H1 (cell line): ENCODE results near the gene ZNF606. TPM values are rescaled to one million over a fixed set of nuclear protein-coding genes. Genes with fewer than 3 reads are reported as not detected.
A peak's percentile ranks its signal among the peaks of the same experiment; 100 is the strongest.

Experiments
- CTCF ChIA-PET: fragments of 300-600 bp; sonication (Branson Sonifier 250); formaldehyde crosslinking; loops from one replicate; lab custom pipeline; 2021; ENCODE audit not compliant: partially characterized antibody; lab: Charles Lee
- POLR2A ChIA-PET: fragments of 300-600 bp; sonication (Branson Sonifier 250); formaldehyde crosslinking; loops from one replicate; lab custom pipeline; 2021; ENCODE audit warnings: inconsistent platforms; ENCODE audit not compliant: partially characterized antibody; lab: Charles Lee
- DNase-seq, 2 experiments: peaks; one replicate each; pipeline versions ENCODE4 v3.0.0 to v3.0.0-alpha.2; 2010 to 2022; ENCODE audit warnings: low spot score in 2 of 2, low read depth in 1 of 2, mixed read lengths in 1 of 2
- FAIRE-seq: peaks from 2 replicates; lab custom pipeline; 2011; peaks lifted over from hg19 to GRCh38; lab: Jason Lieb, UNC
- H2AFZ ChIP-seq: 2 replicates; pipeline ENCODE4 v1.8.1; 2012; ENCODE audit warnings: low read length, inconsistent platforms
- H2AK5ac ChIP-seq: 2 replicates; pipeline ENCODE4 v1.6.1; 2013; ENCODE audit warnings: low read depth, low read length
- H2BK120ac ChIP-seq: replicated peaks from 2 replicates; pipeline ENCODE3; 2013; ENCODE audit warnings: low read depth, low read length, inconsistent platforms
- H2BK12ac ChIP-seq: 2 replicates; pipeline ENCODE4 v1.6.1; 2013; ENCODE audit warnings: low read depth, low read length
- H2BK15ac ChIP-seq: 2 replicates; pipeline ENCODE4 v1.6.1; 2013; ENCODE audit warnings: low read length
- H2BK20ac ChIP-seq: 2 replicates; pipeline ENCODE4 v1.6.1; 2013; ENCODE audit warnings: low read length
- H2BK5ac ChIP-seq: 2 replicates; pipeline ENCODE4 v1.6.1; 2013; ENCODE audit warnings: low read depth, low read length
- H3K14ac ChIP-seq: 2 replicates; pipeline ENCODE4 v1.6.1; 2013; ENCODE audit warnings: inconsistent platforms; ENCODE audit not compliant: insufficient read length
- H3K18ac ChIP-seq: 2 replicates; pipeline ENCODE4 v1.6.1; 2013; ENCODE audit warnings: low read length; ENCODE audit errors: extremely low read depth
- H3K23ac ChIP-seq: 2 replicates; pipeline ENCODE4 v1.6.1; 2013; ENCODE audit warnings: inconsistent platforms; ENCODE audit not compliant: insufficient read length
- H3K23me2 ChIP-seq: 2 replicates; pipeline ENCODE4 v1.6.1; 2013; ENCODE audit warnings: low read depth, low read length
- H3K27ac ChIP-seq: 2 replicates; pipeline ENCODE4 v1.6.1; 2011; ENCODE audit warnings: low read depth, low read length, inconsistent platforms
- H3K27me3 ChIP-seq, 4 experiments: replicated peaks in 1 of 4; 1 replicate in 1 of 4; 2 replicates in 3 of 4; pipeline versions ENCODE4 v1.6.1 to v1.8.1; 2011 to 2013; ENCODE audit warnings: low read length in 3 of 4, mild to moderate bottlenecking in 3 of 4, inconsistent platforms in 2 of 4, mixed read lengths in 2 of 4, moderate library complexity in 1 of 4; ENCODE audit not compliant: control insufficient read depth in 3 of 4, insufficient read depth in 3 of 4; ENCODE audit errors: extremely low read depth in 1 of 4
- H3K36me3 ChIP-seq, 4 experiments: 2 replicates each; pipeline versions ENCODE4 v1.6.1 to v1.8.1; 2011 to 2013; ENCODE audit warnings: mild to moderate bottlenecking in 4 of 4, low read length in 3 of 4, moderate library complexity in 2 of 4, control low read depth in 1 of 4, inconsistent platforms in 1 of 4; ENCODE audit not compliant: insufficient read depth in 4 of 4, control insufficient read depth in 2 of 4
- H3K4ac ChIP-seq: replicated peaks from 2 replicates; pipeline ENCODE3; 2013; ENCODE audit warnings: low read length, low read depth, mixed read lengths, inconsistent platforms; ENCODE audit not compliant: insufficient read length
- H3K4me1 ChIP-seq, 4 experiments: replicated peaks in 1 of 4; 1 replicate in 1 of 4; 2 replicates in 3 of 4; pipeline versions ENCODE4 v1.6.1 to v1.8.1; 2011 to 2013; ENCODE audit warnings: low read length in 3 of 4, inconsistent platforms in 2 of 4, mixed read lengths in 1 of 4; ENCODE audit not compliant: insufficient read depth in 4 of 4, control insufficient read depth in 3 of 4
- H3K4me2 ChIP-seq, 2 experiments: 2 replicates each; pipeline versions ENCODE4 v1.6.1 to v1.8.1; 2011 to 2013; ENCODE audit warnings: low read depth in 2 of 2, low read length in 2 of 2, control low read depth in 1 of 2, inconsistent platforms in 1 of 2, mild to moderate bottlenecking in 1 of 2; ENCODE audit not compliant: insufficient read depth in 1 of 2
- H3K4me3 ChIP-seq, 4 experiments: fragments of 200-600, 300-600 bp in 1 of 4; sonication (generic), shearing (Covaris generic), sonication (Bioruptor Twin) in 1 of 4; 2 replicates each; pipeline versions ENCODE4 v1.5.1 to v1.8.1; 2011 to 2016; ENCODE audit warnings: low read length in 4 of 4, low read depth in 3 of 4, control low read depth in 2 of 4, inconsistent platforms in 2 of 4, mild to moderate bottlenecking in 2 of 4, mixed read lengths in 1 of 4, moderate library complexity in 1 of 4; ENCODE audit not compliant: insufficient read depth in 2 of 4; ENCODE audit errors: extremely low read depth in 1 of 4
- H3K56ac ChIP-seq: replicated peaks from 2 replicates; pipeline ENCODE3; 2013; ENCODE audit warnings: low read depth, mild to moderate bottlenecking, mixed read lengths, low read length, inconsistent platforms; ENCODE audit not compliant: insufficient read length
- H3K79me1 ChIP-seq: 2 replicates; pipeline ENCODE4 v1.6.1; 2013; ENCODE audit warnings: low read depth, low read length, control low read depth
- H3K79me2 ChIP-seq, 2 experiments: 2 replicates each; pipeline versions ENCODE4 v1.6.1 to v1.8.1; 2012 to 2013; ENCODE audit warnings: low read length in 2 of 2, mild to moderate bottlenecking in 2 of 2, inconsistent platforms in 1 of 2; ENCODE audit not compliant: insufficient read depth in 2 of 2, control insufficient read depth in 1 of 2
- H3K9ac ChIP-seq, 4 experiments: replicated peaks in 1 of 4; 1 replicate in 1 of 4; 2 replicates in 3 of 4; pipeline versions ENCODE4 v1.6.1 to v1.8.1; 2011 to 2013; ENCODE audit warnings: low read depth in 3 of 4, low read length in 3 of 4, control low read depth in 2 of 4, mild to moderate bottlenecking in 2 of 4, moderate library complexity in 2 of 4, inconsistent platforms in 1 of 4; ENCODE audit errors: extremely low read depth in 1 of 4
- H3K9me3 ChIP-seq, 2 experiments: 2 replicates each; pipeline versions ENCODE4 v1.6.1 to v1.8.1; 2012 to 2013; ENCODE audit warnings: mild to moderate bottlenecking in 2 of 2, moderate library complexity in 2 of 2, control low read depth in 1 of 2, inconsistent platforms in 1 of 2, low read depth in 1 of 2, low read length in 1 of 2, mixed read lengths in 1 of 2; ENCODE audit not compliant: insufficient read depth in 2 of 2
- H4K20me1 ChIP-seq, 2 experiments: replicated peaks in 1 of 2; 2 replicates each; pipeline versions ENCODE3 to v1.8.1; 2011 to 2013; ENCODE audit warnings: inconsistent platforms in 2 of 2, low read length in 2 of 2, mild to moderate bottlenecking in 1 of 2; ENCODE audit not compliant: insufficient read depth in 2 of 2, control insufficient read depth in 1 of 2
- H4K5ac ChIP-seq: 2 replicates; pipeline ENCODE4 v1.6.1; 2013; ENCODE audit warnings: low read length, low read depth, mixed read lengths, inconsistent platforms; ENCODE audit not compliant: insufficient read length
- H4K8ac ChIP-seq: 2 replicates; pipeline ENCODE4 v1.8.0; 2013; ENCODE audit warnings: mild to moderate bottlenecking, moderate library complexity, low read length, inconsistent platforms; ENCODE audit not compliant: insufficient read depth; ENCODE audit errors: extremely low read depth
- H4K91ac ChIP-seq: replicated peaks from 2 replicates; pipeline ENCODE3; 2013; ENCODE audit warnings: low read length, mixed read lengths, inconsistent platforms; ENCODE audit not compliant: insufficient read length
- CBX5 ChIP-seq: fragments of 300-800, 300-1000 bp; sonication (generic); IDR thresholded peaks from 2 replicates; pipeline ENCODE4 v1.7.1; 2016; ENCODE audit warnings: antibody characterized with exemption, low read length, low read depth
- CEBPB ChIP-seq: IDR thresholded peaks from 2 replicates; pipeline ENCODE4 v1.6.1; 2012; ENCODE audit warnings: low read depth, low read length
- EZH2 ChIP-seq: fragments of 200-600 bp; sonication (generic); IDR thresholded peaks from 2 replicates; pipeline ENCODE4 v1.7.1; 2012; ENCODE audit warnings: low read depth, mild to moderate bottlenecking, moderate library complexity, low read length, inconsistent platforms; ENCODE audit not compliant: severe bottlenecking
- HDAC6 ChIP-seq: IDR thresholded peaks from one replicate; pipeline ENCODE4 v1.7.1; 2012; ENCODE audit warnings: low read depth, mild to moderate bottlenecking, inconsistent platforms, low read length, moderate library complexity
- KDM1A ChIP-seq: fragments of 200-600, 300-600 bp; sonication (generic); IDR thresholded peaks from 2 replicates; pipeline ENCODE4 v1.7.1; 2016; ENCODE audit warnings: mild to moderate bottlenecking, low read length, borderline replicate concordance
- NRF1 ChIP-seq: IDR thresholded peaks from 2 replicates; pipeline ENCODE4 v1.6.1; 2011; ENCODE audit warnings: mild to moderate bottlenecking, low read depth, low read length, improper control_type of control experiment
- PHF8 ChIP-seq: fragments of 200-600 bp; sonication (generic); conservative IDR thresholded peaks from 2 replicates; pipeline ENCODE4 v1.7.1; 2012; ENCODE audit warnings: low read depth, mild to moderate bottlenecking, inconsistent platforms, low read length, moderate library complexity
- SAP30 ChIP-seq: fragments of 300-600 bp; sonication (generic); IDR thresholded peaks from 2 replicates; pipeline ENCODE4 v1.7.1; 2012; ENCODE audit warnings: low read length, moderate library complexity, mild to moderate bottlenecking, inconsistent platforms; ENCODE audit not compliant: insufficient read depth, insufficient replicate concordance
- SIN3A ChIP-seq, 2 experiments: IDR thresholded peaks in 1 of 2; conservative IDR thresholded peaks in 1 of 2; 2 replicates each; pipeline ENCODE4 v1.6.1; 2011 to 2012; ENCODE audit warnings: low read length in 2 of 2, improper control_type of control experiment in 1 of 2, low read depth in 1 of 2, mild to moderate bottlenecking in 1 of 2
- SIX5 ChIP-seq: IDR thresholded peaks from 2 replicates; pipeline ENCODE4 v1.6.1; 2011; ENCODE audit warnings: mild to moderate bottlenecking, low read depth, low read length
- SP4 ChIP-seq: IDR thresholded peaks from 2 replicates; pipeline ENCODE4 v1.6.1; 2012; ENCODE audit warnings: low read length, inconsistent platforms
- WGBS, 2 experiments: shearing (Covaris generic) in 1 of 2; methylation state at CpG; one replicate each; pipeline versions ENCODE4 v1.1.6 to v1.1.7; 2013 to 2015; ENCODE audit warnings: low lambda C conversion rate in 2 of 2, mixed read lengths in 2 of 2, inconsistent platforms in 1 of 2, low coverage in 1 of 2, missing lambda C conversion rate in 1 of 2; ENCODE audit not compliant: insufficient replicate concordance in 2 of 2, insufficient coverage in 1 of 2, insufficient read length in 1 of 2; ENCODE audit errors: extremely low coverage in 1 of 2, missing lambda C conversion rate in 1 of 2; 5-methylcytosine and 5-hydroxymethylcytosine counted together
- polyA plus RNA-seq, 7 experiments: library from polyadenylated mRNA; depleted of rRNA in 3 of 7; stranded (reverse) in 5 of 7; unstranded in 2 of 7; fragments of >200 nt in 5 of 7; fragments of 200-250 nt in 2 of 7; gene quantifications; 1 replicate in 5 of 7; 2 replicates in 1 of 7; 4 replicates in 1 of 7; pipeline versions ENCODE4 v1.2.1 to v1.2.3, GENCODE V29; 2011 to 2013; ENCODE audit warnings: missing spikeins in 2 of 7, mixed read lengths in 2 of 7
- total RNA-seq: library from RNA; stranded (reverse); fragmentation: NEBNext Ultra II Directional; extraction: Animal tissue kit (Norgen Biotek cat#: 25700); gene quantifications from 2 replicates; pipeline ENCODE4 v1.2.1, GENCODE V29; 2021

ZNF606 gene
- total and polyA plus RNA-seq, 2 of the 8 experiments (the other 6 are each of a cell fraction or from before 2014, with no cell fraction given), result 5.2 to 19.3 TPM

DNA sequence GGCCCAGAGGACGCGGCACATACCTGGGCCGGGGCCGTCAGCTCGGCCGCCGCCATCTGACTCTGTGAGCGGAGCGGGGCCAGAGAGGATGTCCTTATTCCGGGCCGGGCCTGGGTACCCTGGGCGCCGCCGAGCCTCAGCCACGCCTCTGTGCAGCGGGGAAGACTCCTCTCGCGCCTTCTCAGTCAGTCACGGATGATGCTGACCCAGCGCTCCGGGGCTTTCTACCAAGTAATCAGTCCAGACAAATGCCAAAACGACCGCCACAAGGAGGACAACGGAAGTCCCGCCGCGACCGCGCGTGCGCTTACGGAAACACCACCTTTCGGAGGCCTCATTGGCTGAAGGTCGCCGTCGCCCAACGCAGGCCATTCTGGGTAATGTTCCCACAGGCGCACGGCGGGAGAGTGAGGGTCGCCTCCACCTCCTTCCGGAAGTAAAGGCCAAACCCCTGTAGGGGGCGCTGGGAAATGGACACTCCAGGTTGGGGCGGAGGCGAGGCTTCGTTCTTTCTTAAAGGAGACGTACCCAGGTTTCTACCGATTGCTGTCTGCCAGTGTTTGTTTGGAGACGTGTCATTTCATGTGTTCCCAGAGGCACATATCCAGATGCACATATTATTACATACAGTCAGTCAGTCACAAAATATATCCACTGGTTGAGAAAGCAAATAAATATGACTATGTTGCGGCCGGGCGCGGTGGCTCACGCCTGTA lies 55.0 kb downstream of the ZNF606 start, which contains the start of gene ZNF256:
ZNF256 (minus strand) TSS at position 288 of the 716 bp plus-strand sequence; CDS start at position 56, 232 bp downstream.
- Histone ChIP-seq H3K27ac (peak within 1 kb of the TSS; percentile 67; the same call in 1 of the 2 replicates), H2BK120ac (no peak within 1 kb of the TSS), H3K4me3 (peak within 1 kb of the TSS; percentile 71 to 98 (median 88)), H4K8ac (peak within 1 kb of the TSS; percentile 96; the same call in 1 of the 2 replicates), H3K4me2 (peak within 1 kb of the TSS; percentile 98 to 99), H3K9ac (peak within 1 kb of the TSS; percentile 83 to 92 (median 86)), H3K18ac (peak within 1 kb of the TSS; percentile 4; the same call in 1 of the 2 replicates), H3K79me2 (peaks cover 29 to 49% of the 10 kb centered on the region in 2 experiments), H4K5ac (no peak within 1 kb of the TSS), H3K9me3 (peaks cover 25 to 29% of the 10 kb centered on the region in 2 experiments), H4K20me1 (peaks cover 0 to 10% of the 10 kb centered on the region in 2 experiments), H3K4ac (peak within 1 kb of the TSS; percentile 32), H2BK5ac (peak within 1 kb of the TSS; percentile 87), H4K91ac (peak within 1 kb of the TSS; percentile 26), H2AK5ac (0 out of 2 replicates have a peak within 1 kb of the TSS, but pooled peaks have one; percentile 19), H2BK15ac (no peak within 1 kb of the TSS), H3K79me1 (peaks cover 30% of the 10 kb centered on the region), H3K4me1 (peaks cover 0 to 9% (median 2%) of the 10 kb centered on the region in 4 experiments; a peak in 5 of 7 replicates), H3K56ac (peak within 1 kb of the TSS; percentile 54), H2BK12ac (no peak within 1 kb of the TSS), H3K14ac (no peak within 1 kb of the TSS), H2BK20ac (no peak within 1 kb of the TSS), H3K23ac (no peak within 1 kb of the TSS), H3K36me3 (peaks cover 3 to 16% (median 10%) of the 10 kb centered on the region in 4 experiments; a peak in 6 of 8 replicates), H3K27me3 (no peaks in the 10 kb centered on the region), H2AFZ (0 out of 2 replicates have a peak within 1 kb of the TSS, but pooled peaks have one; percentile 19), H3K23me2 (peaks cover 5% of the 10 kb centered on the region; the same call in 1 of the 2 replicates)
- CTCF ChIA-PET, result interaction anchor here (1.6 kb wide), 1 partner anchor 16 kb away, joined by 3 read pairs; no protein-coding TSS in a partner anchor
- FAIRE-seq (peak; percentile 94), DNase-seq (peak; percentile 91 to 97)
- POLR2A ChIA-PET, result interaction anchor here (0.9 to 2.3 kb wide), 5 partner anchors 12 to 196 kb away, joined by 3 to 6 read pairs (median 4); partner anchors contain the start of genes ZNF417 and ZNF418
- WGBS, 2 experiments, result 13% methylated on average over 42 of the region's 54 CpGs; no CpG with 5 or more reads in 1 of the 2 experiments
- TF ChIP-seq CEBPB (no peak), SIX5 (no peak), HDAC6 (no peak), SAP30 (no peak), CBX5 (no peak), KDM1A (no peak), PHF8 (peak; percentile 80), EZH2 (no peak), NRF1 (no peak), SP4 (no peak), SIN3A (conservative IDR thresholded peaks at IDR 0.05 in 1 of 2, IDR thresholded peaks at IDR 0.05 in 1 of 2; ENCODE audit: low read depth in 1 of 2, low read length in 2 of 2) (peak; percentile 49 to 82; a peak in 2 of 4 replicates)
